HTR-8/SVneo (cell line): Measurements from ENCODE around the gene FOXJ1.

Experiments
- DNase-seq: peaks from one replicate; pipeline ENCODE4 v3.0.0; 2011; ENCODE audit warnings: low spot score, mixed read lengths; ENCODE audit not compliant: insufficient read length
- FAIRE-seq: peaks from 2 replicates; lab custom pipeline; 2011; peaks lifted over from hg19 to GRCh38; lab: Jason Lieb, UNC

FOXJ1 gene

DNA sequence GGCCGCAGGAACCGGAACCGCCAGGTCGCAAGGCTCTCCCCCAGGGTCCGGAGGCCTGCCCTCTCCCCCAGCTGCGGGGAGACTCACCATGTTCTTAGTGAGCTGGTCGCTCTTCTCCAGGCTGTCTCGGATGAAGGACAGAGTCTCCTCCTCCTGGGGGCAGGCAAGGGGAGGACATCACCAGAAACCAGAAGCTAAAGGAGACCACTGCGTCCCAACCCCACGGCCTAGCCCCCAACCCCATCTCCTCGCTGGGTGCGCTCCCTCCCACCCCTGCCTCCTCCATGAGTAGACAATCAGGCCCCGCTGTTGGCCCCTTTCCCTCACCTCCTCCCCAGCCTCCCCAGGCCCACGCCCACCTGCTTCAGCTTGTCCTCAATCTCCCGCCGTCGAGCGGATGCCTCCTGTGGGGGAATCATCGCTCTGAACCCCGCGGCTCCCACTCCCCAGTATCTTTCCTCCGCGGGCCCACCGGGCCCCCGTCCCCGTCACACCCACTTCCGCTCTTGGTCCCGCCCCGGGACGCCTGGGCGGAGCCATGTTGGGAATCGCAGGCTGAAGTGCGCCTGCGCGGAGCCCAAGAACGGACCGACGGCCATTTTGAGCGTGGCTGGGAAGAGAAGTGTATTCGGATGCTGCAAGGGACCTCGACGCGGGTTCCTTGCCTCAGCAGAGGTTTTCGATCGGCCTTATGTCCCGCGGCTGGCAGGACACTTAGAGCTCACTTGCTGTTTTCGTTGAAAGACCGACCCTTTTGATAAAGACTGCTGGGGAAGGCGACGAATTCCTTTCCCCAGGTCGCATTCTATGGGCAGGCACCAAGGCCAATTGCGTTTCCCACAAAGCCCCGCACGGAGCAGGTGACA is 37.5 kb downstream of the FOXJ1 start, which contains the start of gene EXOC7:
Gene EXOC7 (minus strand): TSS at position 514 of the 866 bp plus-strand sequence. CDS start 95 bp downstream, at position 419.
- DNase-seq: peak; percentile 99
- peak; percentile 80 for FAIRE-seq

GRCh38 chr17:76102944-76103273 is 38.1 kb downstream of the FOXJ1 start:
- no peak for DNase-seq
- no peak for FAIRE-seq

- DNase-seq (no peak), FAIRE-seq (no peak)
Observed at GRCh38 chr17:76097716-76098295, 43.2 kb downstream of the FOXJ1 start.

GRCh38 chr17:76095943-76096342 is 45.1 kb downstream of the FOXJ1 start:
- FAIRE-seq (no peak), DNase-seq (no peak)

DNA sequence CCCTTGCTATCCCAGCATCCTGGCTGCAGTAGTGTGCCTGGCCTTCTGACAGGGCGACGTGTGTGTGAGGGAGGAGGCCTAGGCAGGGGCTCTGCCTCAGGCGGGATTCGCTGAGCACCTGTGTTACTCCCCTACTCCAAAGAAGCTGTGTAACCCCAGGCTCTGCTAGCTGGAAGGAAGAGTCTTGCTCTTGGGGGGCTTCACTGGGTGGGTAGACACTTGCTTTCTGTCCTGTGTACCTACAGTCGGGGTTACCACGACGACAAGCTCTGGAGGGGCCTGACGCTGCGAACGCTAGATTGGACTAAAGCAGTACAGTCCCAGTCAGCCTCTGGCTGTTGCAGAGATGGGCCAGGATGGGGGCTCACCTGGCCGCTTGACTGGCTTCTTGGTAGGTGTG is 47.0 kb downstream of the FOXJ1 start:
- no peak for DNase-seq
- no peak for FAIRE-seq

DNA sequence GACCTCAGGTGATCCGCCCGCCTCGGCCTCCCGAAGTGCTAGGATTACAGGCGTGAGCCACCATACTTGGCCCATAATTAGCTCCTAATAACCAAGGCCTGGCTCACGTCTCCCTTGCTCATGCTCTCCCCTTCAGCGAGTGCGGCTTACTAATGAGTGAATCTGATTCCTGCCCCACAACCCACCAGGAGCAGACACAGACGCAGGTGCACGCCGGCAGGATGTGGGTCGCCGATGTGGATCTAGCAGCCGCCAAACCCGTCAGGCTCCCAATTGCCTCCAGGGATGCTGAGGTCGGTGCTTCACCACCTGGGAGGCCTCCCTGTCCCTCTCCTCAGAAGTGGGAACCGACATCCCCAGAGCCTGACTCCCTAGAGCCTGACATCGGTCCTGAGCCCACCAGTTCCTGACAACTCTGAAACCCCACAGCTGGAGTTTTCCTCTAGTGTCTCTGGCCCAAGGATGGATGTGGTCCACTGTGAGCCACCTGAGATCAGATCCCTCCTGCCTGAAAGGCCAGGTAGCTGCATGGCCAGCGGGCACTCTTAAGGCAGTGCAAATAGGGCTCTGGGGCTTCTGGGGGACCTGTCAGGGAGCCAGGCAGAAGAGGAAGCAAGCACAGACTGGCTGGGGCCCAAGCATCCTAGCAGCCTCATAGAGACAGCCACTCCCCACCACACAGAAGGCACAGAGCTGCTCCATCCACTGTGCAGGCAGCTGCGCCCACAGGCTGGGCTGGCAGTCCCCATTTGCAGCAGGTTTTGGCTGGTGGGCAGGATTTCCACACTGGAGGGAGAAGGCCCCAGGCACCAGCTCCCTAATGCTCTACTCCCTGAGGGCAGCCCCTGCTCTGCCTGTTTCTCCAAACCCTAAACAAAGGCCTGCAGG is 48.3 kb downstream of the FOXJ1 start:
- DNase-seq (no peak), FAIRE-seq (no peak)

DNA sequence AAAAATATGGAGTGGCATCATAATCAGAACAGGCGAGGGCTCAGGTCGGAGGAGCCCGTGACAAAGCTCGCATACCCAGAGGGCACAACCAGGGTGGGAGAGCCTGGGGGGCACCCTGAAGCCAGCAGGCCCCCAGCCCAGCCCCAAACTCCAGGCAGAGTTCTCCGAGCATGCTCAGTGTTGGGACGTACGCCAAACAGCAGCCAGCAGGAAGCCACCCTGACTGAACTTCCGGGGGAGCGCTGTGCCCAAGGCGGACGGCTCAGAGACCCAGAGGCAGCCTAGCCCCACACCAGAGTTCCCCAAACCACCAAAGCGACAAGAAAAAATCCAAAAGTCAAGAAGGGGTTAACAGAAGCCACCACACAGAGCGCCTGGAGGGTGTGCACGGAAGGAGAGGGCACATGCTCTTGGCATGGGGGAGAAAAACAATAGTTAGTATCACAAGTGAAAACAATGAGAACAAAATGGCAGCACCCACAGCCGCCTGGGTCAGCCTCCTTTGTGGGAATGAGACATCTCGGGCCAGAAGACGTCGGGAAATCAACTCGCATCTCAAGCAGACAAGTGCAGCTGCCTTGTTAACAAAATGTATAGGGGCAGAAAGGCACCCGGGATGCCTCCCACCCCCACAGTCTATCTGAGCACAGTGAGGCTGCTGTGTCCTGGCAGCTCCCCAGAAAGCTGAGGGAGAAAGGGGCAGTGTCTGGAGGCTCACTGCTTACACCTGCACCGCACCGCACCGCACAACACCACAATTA is 49.3 kb downstream of the FOXJ1 start:
- DNase-seq: no peak

DNA sequence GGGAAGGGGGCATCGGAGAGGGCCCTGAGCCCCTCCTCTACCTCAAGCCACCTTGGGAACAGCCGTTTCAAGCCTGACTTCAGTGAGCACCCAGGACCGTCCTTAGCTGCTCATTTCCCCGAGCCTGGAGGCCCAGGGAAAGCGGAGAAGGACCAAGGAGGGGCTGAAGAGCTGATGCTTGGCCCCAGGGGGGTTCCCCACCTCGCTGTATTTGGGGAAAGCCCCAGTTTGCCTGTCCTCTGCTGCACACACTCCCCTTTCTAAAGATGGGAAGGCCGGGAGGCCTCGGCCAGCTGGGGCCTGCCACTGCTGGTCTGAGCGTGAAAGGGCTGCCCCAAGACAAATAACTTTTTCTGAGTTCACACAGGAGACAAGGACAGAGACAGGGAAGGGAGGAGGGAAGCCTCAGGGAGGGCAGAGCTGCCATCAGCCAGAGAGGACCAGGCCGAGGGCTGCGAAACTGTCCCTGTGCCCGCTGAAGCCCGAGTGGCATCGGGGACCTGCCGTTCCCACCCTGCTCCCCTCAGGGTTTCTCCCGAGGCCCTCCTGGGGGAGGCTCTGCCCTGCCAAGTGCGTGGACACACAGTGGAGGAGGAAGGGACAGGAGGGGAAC is 50.4 kb downstream of the FOXJ1 start:
- FAIRE-seq (no peak), DNase-seq (no peak)

More for the DNA sequence above, 49.3 kb downstream of the FOXJ1 start:
- FAIRE-seq: no peak

- no peak for FAIRE-seq
Observed at GRCh38 chr17:76089680-76090516, 51.1 kb downstream of the FOXJ1 start.

GRCh38 chr17:76088868-76089576 is 52.0 kb downstream of the FOXJ1 start:
- no peak for FAIRE-seq
- no peak for DNase-seq

More at GRCh38 chr17:76089680-76090516, 51.1 kb downstream of the FOXJ1 start:
- no peak for DNase-seq

DNA sequence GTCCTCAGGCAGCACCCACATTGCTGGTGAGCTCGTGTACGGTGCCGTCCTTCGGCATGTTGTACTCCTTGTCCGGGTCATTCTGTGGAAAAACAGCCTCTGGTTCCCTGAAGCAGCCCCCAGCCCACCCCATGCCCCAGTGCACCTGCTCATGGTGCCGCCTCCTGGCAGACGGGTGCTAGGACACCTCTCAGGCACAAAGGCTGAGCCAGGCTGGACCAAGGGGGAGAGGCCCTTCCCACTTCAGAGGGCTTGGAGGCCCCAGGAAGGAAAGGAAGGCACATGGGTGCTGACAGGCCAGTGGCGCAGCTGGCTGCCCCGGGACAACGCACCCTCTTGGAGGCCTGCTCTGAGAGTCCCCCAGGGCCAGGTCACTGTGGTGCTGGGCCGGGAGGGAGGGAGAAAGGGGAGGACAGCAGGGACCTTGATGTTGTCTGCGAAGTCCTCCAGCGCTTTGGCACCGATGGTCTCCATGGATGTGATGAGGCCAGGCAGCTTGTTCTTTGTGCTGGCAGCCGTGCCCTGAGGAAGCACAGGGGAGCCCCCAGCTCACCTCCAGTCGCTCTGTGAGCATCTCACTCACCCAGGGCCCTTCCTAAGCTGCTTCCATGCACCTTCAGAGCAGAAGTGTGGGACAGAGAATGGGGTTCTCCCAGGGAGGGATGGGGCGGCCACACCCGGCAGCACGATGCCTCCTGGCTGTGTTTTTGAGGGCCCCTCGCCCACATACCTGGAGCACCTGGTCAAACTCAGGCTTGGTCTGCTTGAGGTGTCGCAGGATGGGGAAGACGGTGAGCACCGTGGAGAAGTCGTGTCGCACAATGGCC is 52.8 kb downstream of the FOXJ1 start:
- DNase-seq (no peak), FAIRE-seq (no peak)

DNA sequence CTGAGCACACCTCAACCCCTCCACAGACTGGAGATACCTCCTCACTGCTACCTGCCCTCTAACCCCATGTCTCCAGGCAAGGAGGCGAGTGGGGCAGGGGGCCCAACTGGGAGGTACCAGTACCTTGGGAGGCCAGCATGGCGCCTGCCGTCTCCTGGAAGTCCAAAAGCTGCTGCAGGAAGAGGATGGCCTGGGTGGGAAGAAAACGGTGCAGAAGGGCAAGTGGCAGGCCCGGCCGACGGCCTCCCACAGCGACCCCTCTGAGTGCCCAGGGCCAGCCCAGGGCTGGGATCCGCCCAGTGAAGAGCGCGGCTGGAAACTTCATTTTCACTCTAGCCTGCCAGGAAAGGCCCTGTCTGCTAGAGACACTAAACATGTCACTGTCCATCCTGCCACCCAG is 53.5 kb downstream of the FOXJ1 start:
- DNase-seq (no peak), FAIRE-seq (no peak)

GRCh38 chr17:76086384-76086783 is 54.7 kb downstream of the FOXJ1 start:
- DNase-seq (no peak), FAIRE-seq (no peak)
